SK-N-MC (cell line): ENCODE results near the gene OPRL1.
"Not testable (repeated sequence)": the region's sequence is repeated elsewhere in the genome, so short reads cannot be mapped to it uniquely, and the experiment has no call there.

ENCODE experiments used
- DNase-seq: peaks from one replicate; pipeline ENCODE4 v3.0.0-alpha.2; 2011; ENCODE audit warnings: low read depth, low spot score
- H3K27ac ChIP-seq: fragments of 200-600 bp; sonication (generic); 2 replicates; pipeline ENCODE4 v1.5.1; 2016; ENCODE audit warnings: mixed run types
- H3K36me3 ChIP-seq: fragments of 200-600 bp; sonication (generic); 2 replicates; pipeline ENCODE4 v1.6.1; 2017; ENCODE audit warnings: antibody characterized with exemption, low read length, mixed read lengths; ENCODE audit not compliant: insufficient read depth
- H3K4me3 ChIP-seq: fragments of 200-600 bp; sonication (generic); 2 replicates; pipeline ENCODE4 v1.5.1; 2016
- H3K9ac ChIP-seq: fragments of 200-600 bp; sonication (generic); 2 replicates; pipeline ENCODE4 v1.8.0; 2017; ENCODE audit warnings: mixed run types, mixed read lengths; ENCODE audit not compliant: insufficient read length
- H3K9me3 ChIP-seq: fragments of 200-600 bp; sonication (generic); 2 replicates; pipeline ENCODE4 v1.6.1; 2017; ENCODE audit warnings: low read depth, mild to moderate bottlenecking, antibody characterized with exemption, low read length, moderate library complexity, mixed read lengths
- EZH2 ChIP-seq: fragments of 200-600 bp; sonication (generic); IDR thresholded peaks from one replicate; pipeline ENCODE4 v1.6.1; 2017; ENCODE audit warnings: antibody characterized with exemption
- FOXP2 ChIP-seq: optimal IDR thresholded peaks from 2 replicates; pipeline ENCODE3; 2011; ENCODE audit warnings: mild to moderate bottlenecking, moderate library complexity; ENCODE audit not compliant: insufficient read depth; ENCODE audit errors: extremely low read length, control extremely low read depth
- POLR2AphosphoS5 ChIP-seq: IDR thresholded peaks from 2 replicates; pipeline ENCODE4 v1.6.1; 2012; ENCODE audit warnings: mild to moderate bottlenecking, low read depth, low read length, borderline replicate concordance

The OPRL1 gene

GRCh38 chr20:64112691-64113443 lies 33.0 kb downstream of the OPRL1 start:
- no peak overlapping the region for H3K27ac ChIP-seq
- no peaks in the 10 kb centered on the region for H3K9me3 ChIP-seq
- H3K36me3 ChIP-seq = no peaks in the 10 kb centered on the region
- DNase-seq = no peak
- no peak for TF ChIP-seq EZH2
- no peak for TF ChIP-seq FOXP2
- no peak for TF ChIP-seq POLR2AphosphoS5
- H3K4me3 ChIP-seq = no peak overlapping the region
- no peak overlapping the region for H3K9ac ChIP-seq

- no peaks in the 10 kb centered on the region for H3K36me3 ChIP-seq
- DNase-seq = no peak
- TF ChIP-seq POLR2AphosphoS5 (no peak), EZH2 (no peak), FOXP2 (no peak)
- H3K27ac ChIP-seq = no peak overlapping the region
- no peak overlapping the region for H3K9ac ChIP-seq
- no peak overlapping the region for H3K4me3 ChIP-seq
- no peaks in the 10 kb centered on the region for H3K9me3 ChIP-seq
These were observed 33.5 kb downstream of the OPRL1 start for GRCh38 chr20:64113444-64113775.

DNA sequence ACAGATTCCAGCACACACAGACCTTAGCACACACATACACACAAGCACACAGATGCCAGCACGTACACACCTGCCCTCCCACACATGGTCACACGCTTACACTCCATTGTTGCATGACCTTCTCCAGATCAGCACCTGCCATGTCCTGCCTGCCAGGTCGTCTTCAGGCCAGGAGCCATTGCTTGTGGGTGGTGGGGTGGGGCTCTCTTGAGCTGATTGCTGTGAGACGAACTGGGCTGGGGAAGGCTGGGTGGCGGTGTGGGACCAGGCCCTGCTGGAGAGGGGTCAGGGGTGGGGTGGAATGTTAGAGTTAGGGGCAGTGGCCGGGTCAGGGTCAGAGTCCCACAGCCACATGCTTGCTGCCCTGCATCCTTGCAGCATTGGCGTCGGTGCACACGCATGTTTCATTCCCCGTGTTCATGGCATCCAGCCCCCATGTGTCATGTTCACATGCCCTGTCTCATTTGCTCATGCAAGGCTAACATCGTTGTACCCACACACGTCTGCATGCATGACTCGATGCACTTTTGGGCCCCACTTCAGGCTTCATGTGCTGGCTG lies 34.0 kb downstream of the OPRL1 start:
- H3K27ac ChIP-seq = no peak overlapping the region
- DNase-seq = no peak
- no peak for TF ChIP-seq FOXP2
- no peak for TF ChIP-seq POLR2AphosphoS5
- TF ChIP-seq EZH2 = no peak
- no peaks in the 10 kb centered on the region for H3K36me3 ChIP-seq
- H3K9ac ChIP-seq = no peak overlapping the region
- no peaks in the 10 kb centered on the region for H3K9me3 ChIP-seq
- H3K4me3 ChIP-seq = no peak overlapping the region

- no peak for TF ChIP-seq FOXP2
- TF ChIP-seq EZH2 = no peak
- TF ChIP-seq POLR2AphosphoS5 = no peak
- H3K4me3 ChIP-seq = no peak overlapping the region
- no peak for DNase-seq
- H3K36me3 ChIP-seq = no peaks in the 10 kb centered on the region
- no peak overlapping the region for H3K27ac ChIP-seq
- no peak overlapping the region for H3K9ac ChIP-seq
- no peaks in the 10 kb centered on the region for H3K9me3 ChIP-seq
These were observed 34.6 kb downstream of the OPRL1 start for GRCh38 chr20:64114356-64114971.

DNA sequence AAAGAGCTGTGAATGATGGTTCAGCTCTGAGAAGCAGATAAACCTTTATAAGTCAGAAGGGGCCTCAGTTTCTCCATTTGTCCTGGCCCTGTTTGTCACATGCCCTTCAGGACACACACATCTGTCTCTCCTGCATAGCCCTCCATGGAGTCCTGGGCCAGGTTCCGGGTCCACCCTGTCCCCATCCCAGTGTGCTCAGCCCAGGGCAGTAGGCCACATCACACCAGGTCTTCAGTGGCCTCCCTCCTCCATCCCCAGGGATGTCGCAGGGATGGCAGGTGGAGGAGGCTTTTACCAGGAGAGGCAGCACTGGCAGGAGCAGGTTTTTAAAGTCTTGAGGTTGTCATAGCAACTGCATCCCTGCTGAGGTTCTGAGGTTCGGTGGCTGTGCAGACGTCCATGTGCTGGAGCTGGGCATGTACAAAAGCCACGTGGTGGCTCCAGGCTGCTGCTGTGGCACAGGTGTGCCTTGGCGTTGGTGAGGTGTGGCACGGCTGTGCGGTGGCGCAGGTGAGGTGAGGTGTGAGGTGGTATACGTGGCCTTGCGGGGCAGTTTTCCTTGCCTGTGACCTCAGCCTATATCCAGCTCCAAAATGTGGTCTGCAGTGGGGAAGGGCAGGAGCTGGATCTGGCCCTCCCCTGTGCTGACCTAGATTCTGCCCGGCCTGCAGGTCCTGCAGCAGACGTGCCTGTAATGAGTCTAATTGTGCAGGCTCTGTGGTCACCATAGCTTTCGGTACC lies 35.5 kb downstream of the OPRL1 start:
- TF ChIP-seq FOXP2 (no peak), EZH2 (no peak), POLR2AphosphoS5 (no peak)
- no peak for DNase-seq
- H3K27ac ChIP-seq = no peak overlapping the region
- H3K9ac ChIP-seq = no peak overlapping the region
- H3K4me3 ChIP-seq = no peak overlapping the region
- no peaks in the 10 kb centered on the region for H3K9me3 ChIP-seq
- no peaks in the 10 kb centered on the region for H3K36me3 ChIP-seq

- H3K9ac ChIP-seq = no peak overlapping the region
These were observed 36.1 kb downstream of the OPRL1 start for GRCh38 chr20:64116016-64116415.

GRCh38 chr20:64116541-64117431 lies 36.9 kb downstream of the OPRL1 start:
- H3K9ac ChIP-seq = no peak overlapping the region
- no peak overlapping the region for H3K27ac ChIP-seq
- DNase-seq = no peak
- no peak overlapping the region for H3K4me3 ChIP-seq
- H3K9me3 ChIP-seq = no peaks in the 10 kb centered on the region
- no peak for TF ChIP-seq FOXP2
- no peak for TF ChIP-seq POLR2AphosphoS5
- TF ChIP-seq EZH2 = no peak
- no peaks in the 10 kb centered on the region for H3K36me3 ChIP-seq

More at GRCh38 chr20:64116016-64116415, 36.1 kb downstream of the OPRL1 start:
- no peaks in the 10 kb centered on the region for H3K36me3 ChIP-seq
- no peak overlapping the region for H3K27ac ChIP-seq
- no peak overlapping the region for H3K4me3 ChIP-seq
- TF ChIP-seq EZH2 = no peak
- H3K9me3 ChIP-seq = no peaks in the 10 kb centered on the region
- DNase-seq = no peak

DNA sequence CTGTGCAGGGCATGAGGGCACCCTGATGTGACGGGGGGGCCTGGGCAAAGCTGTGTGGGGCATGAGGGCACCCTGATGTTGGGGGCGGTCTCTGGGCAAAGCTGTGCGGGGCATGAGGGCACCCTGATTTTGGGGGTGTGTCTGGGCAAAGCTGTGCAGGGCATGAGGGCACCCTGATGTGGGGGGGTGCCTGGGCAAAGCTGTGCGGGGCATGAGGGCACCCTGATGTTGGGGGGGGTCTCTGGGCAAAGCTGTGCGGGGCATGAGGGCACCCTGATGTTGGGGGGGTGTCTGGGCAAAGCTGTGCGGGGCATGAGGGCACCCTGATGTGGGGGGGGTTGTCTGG lies 37.5 kb downstream of the OPRL1 start:
- H3K9me3 ChIP-seq, H3K27ac ChIP-seq, H3K4me3 ChIP-seq, H3K36me3 ChIP-seq, H3K9ac ChIP-seq, DNase-seq: not testable (repeated sequence)
